ENCODE measurements around the gene MYL5.

- TF ChIP-seq EZH2 (IDR thresholded peaks at IDR 0.05; ENCODE audit: borderline replicate concordance, low read depth, low read length, poor library complexity, severe bottlenecking) (no peak), CTCF (conservative IDR thresholded peaks at IDR 0.05; ENCODE audit: low read depth, low read length) (peak; percentile 24; the same call in 1 of the 2 replicates)
Observed at GRCh38 chr4:700587-701264, 26.4 kb downstream of the MYL5 start.

Measured in A673 (cell line).